PC-3 (cell line): ENCODE measurements around the gene CCR5AS.

Source experiments
- ATAC-seq: fragments of 200-7000 bp; cut with Tn5 transposase; 2 replicates; pipeline ENCODE4 v1.9.1; 2020; ENCODE audit warnings: mild to moderate bottlenecking, moderate library complexity
- BruUV-seq: library from RNA; stranded (reverse); fragments of 400-500 nt; replicated peaks from 2 replicates; lab custom pipeline; 2021; lab: Mats Ljungman, UMichigan
- CTCF ChIA-PET: fragments of 300-600 bp; sonication (Branson Sonifier 250); formaldehyde crosslinking; loops from one replicate; lab custom pipeline; 2022; ENCODE audit warnings: antibody characterized with exemption; lab: Charles Lee
- POLR2A ChIA-PET: fragments of 300-600 bp; sonication (Branson Sonifier 250); formaldehyde crosslinking; loops from one replicate; lab custom pipeline; 2022; ENCODE audit warnings: antibody characterized with exemption; ENCODE audit not compliant: unreplicated experiment; lab: Charles Lee
- DNase-seq: peaks from one replicate; pipeline ENCODE4 v3.0.0-alpha.2; 2015
- H2AFZ ChIP-seq: fragments of 300-600 bp; sonication (generic); 2 replicates; pipeline ENCODE4 v1.6.0; 2016; ENCODE audit warnings: antibody characterized with exemption, low read length
- H3F3A ChIP-seq: fragments of 300-600 bp; sonication (generic); one replicate; pipeline ENCODE4 v1.6.0; 2017; ENCODE audit warnings: antibody characterized with exemption, low read length, control low read depth, mild to moderate bottlenecking; ENCODE audit not compliant: unreplicated experiment
- H3K27ac ChIP-seq: fragments of 300-600 bp; sonication (generic); 2 replicates; pipeline ENCODE4 v1.5.1; 2016; ENCODE audit warnings: mild to moderate bottlenecking, low read length
- H3K27me3 ChIP-seq: fragments of 300-600 bp; sonication (generic); 2 replicates; pipeline ENCODE4 v1.6.1; 2016; ENCODE audit warnings: low read length, mixed read lengths
- H3K36me3 ChIP-seq: fragments of 300-600 bp; sonication (generic); 2 replicates; pipeline ENCODE4 v1.6.1; 2016; ENCODE audit warnings: low read depth, mixed run types, low read length, mixed read lengths
- H3K4me1 ChIP-seq: fragments of 300-600 bp; sonication (generic); 2 replicates; pipeline ENCODE4 v1.5.1; 2016; ENCODE audit warnings: low read length; ENCODE audit not compliant: insufficient read depth
- H3K4me2 ChIP-seq: fragments of 300-600 bp; sonication (generic); 2 replicates; pipeline ENCODE4 v1.6.0; 2016; ENCODE audit warnings: low read length
- H3K4me3 ChIP-seq: fragments of 300-600 bp; sonication (generic); 2 replicates; pipeline ENCODE4 v1.5.1; 2016; ENCODE audit warnings: mild to moderate bottlenecking, low read length, mixed read lengths
- H3K79me2 ChIP-seq: fragments of 300-600 bp; sonication (generic); 2 replicates; pipeline ENCODE4 v1.6.1; 2017; ENCODE audit warnings: low read length, mixed read lengths
- H3K9ac ChIP-seq: fragments of 300-600 bp; sonication (generic); 2 replicates; pipeline ENCODE4 v1.6.0; 2016; ENCODE audit warnings: mild to moderate bottlenecking, low read length
- H3K9me2 ChIP-seq: fragments of 300-600 bp; sonication (generic); replicated peaks from 2 replicates; pipeline ENCODE4 v1.6.1; 2016; ENCODE audit warnings: mixed run types, low read length, mixed read lengths
- H3K9me3 ChIP-seq: fragments of 300-600 bp; sonication (generic); 2 replicates; pipeline ENCODE4 v1.6.1; 2016; ENCODE audit warnings: low read length, mixed read lengths
- H4K20me1 ChIP-seq: fragments of 300-600 bp; sonication (generic); 2 replicates; pipeline ENCODE4 v1.6.1; 2016; ENCODE audit warnings: low read length, mixed read lengths
- CTCF ChIP-seq: fragments of 300-600 bp; sonication (generic); conservative IDR thresholded peaks from 2 replicates; pipeline ENCODE4 v1.5.1; 2017; ENCODE audit warnings: antibody characterized with exemption, low read depth, mild to moderate bottlenecking, low read length
- EZH2 ChIP-seq: fragments of 300-600 bp; sonication (generic); IDR thresholded peaks from one replicate; pipeline ENCODE4 v1.6.1; 2017; ENCODE audit warnings: antibody characterized with exemption, mild to moderate bottlenecking, low read length; ENCODE audit not compliant: unreplicated experiment
- EZH2phosphoT487 ChIP-seq: fragments of 300-600 bp; sonication (generic); IDR thresholded peaks from 2 replicates; pipeline ENCODE4 v1.6.1; 2018; ENCODE audit warnings: mild to moderate bottlenecking, antibody characterized with exemption, low read length, borderline replicate concordance
- intact Hi-C: fragments of 100-400 bp; cut with micrococcal nuclease; formaldehyde crosslinking; loops from 2 replicates; pipeline ENCODE4 v1.9.0; 2023

Gene CCR5AS

GRCh38 chr3:46409739-46410489 is 3.0 kb upstream of the CCR5AS start:
- no peak for ATAC-seq
- intact Hi-C loops = loop anchor here (5.0 kb wide), 1 partner anchor 282 kb away; the partner anchor contains the start of gene ALS2CL
- H3K27ac ChIP-seq = no peak overlapping the region
- no peaks in the 10 kb centered on the region for H3K9me3 ChIP-seq
- H3K4me3 ChIP-seq = no peak overlapping the region
- no peak overlapping the region for H3K4me2 ChIP-seq
- BruUV-seq = no TSS peak
- H3K36me3 ChIP-seq = no peaks in the 10 kb centered on the region
- no peak overlapping the region for H2AFZ ChIP-seq
- DNase-seq = no peak
- H3K9ac ChIP-seq = no peak overlapping the region
- no peaks in the 10 kb centered on the region for H3K9me2 ChIP-seq
- H4K20me1 ChIP-seq = no peaks in the 10 kb centered on the region
- H3K79me2 ChIP-seq = no peaks in the 10 kb centered on the region
- peaks cover 46% of the 10 kb centered on the region for H3K4me1 ChIP-seq
- TF ChIP-seq CTCF (no peak), EZH2phosphoT487 (no peak), EZH2 (no peak)
- H3K27me3 ChIP-seq = no peaks in the 10 kb centered on the region
- POLR2A ChIA-PET = no interaction called here
- H3F3A ChIP-seq = no peaks in the 10 kb centered on the region
- CTCF ChIA-PET = no interaction called here

GRCh38 chr3:46408853-46409252 is 2.0 kb upstream of the CCR5AS start:
- Histone ChIP-seq H3K9ac (no peak overlapping the region), H3K27me3 (no peaks in the 10 kb centered on the region), H3K9me3 (no peaks in the 10 kb centered on the region), H3K4me1 (peaks cover 48% of the 10 kb centered on the region), H3K27ac (no peak overlapping the region), H3K4me3 (peak overlapping the region; percentile 63; the same call in 1 of the 2 replicates), H3K9me2 (no peaks in the 10 kb centered on the region), H3K36me3 (no peaks in the 10 kb centered on the region), H3K79me2 (no peaks in the 10 kb centered on the region), H3F3A (no peaks in the 10 kb centered on the region), H4K20me1 (no peaks in the 10 kb centered on the region), H2AFZ (no peak overlapping the region), H3K4me2 (peak overlapping the region; percentile 86)
- no TSS peak for BruUV-seq
- ChIA-PET POLR2A (interaction anchor here (0.6 kb wide), 1 partner anchor 130 kb away, joined by 3 read pairs; no protein-coding TSS in a partner anchor), CTCF (no interaction called here)
- DNase-seq (no peak), ATAC-seq (no peak)
- TF ChIP-seq EZH2phosphoT487 (no peak), CTCF (no peak), EZH2 (no peak)
- intact Hi-C loops = loop anchor here (5.0 kb wide), 1 partner anchor 283 kb away; the partner anchor contains the start of gene ALS2CL

DNA sequence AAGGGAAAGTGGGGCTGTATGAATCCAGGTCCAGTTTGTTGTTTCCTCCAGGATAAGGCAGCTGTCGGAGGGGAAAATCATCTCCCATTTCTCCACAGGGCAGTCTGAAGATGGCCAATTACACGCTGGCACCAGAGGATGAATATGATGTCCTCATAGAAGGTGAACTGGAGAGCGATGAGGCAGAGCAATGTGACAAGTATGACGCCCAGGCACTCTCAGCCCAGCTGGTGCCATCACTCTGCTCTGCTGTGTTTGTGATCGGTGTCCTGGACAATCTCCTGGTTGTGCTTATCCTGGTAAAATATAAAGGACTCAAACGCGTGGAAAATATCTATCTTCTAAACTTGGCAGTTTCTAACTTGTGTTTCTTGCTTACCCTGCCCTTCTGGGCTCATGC is 1.1 kb upstream of the CCR5AS start:
- peak overlapping the region; percentile 86 for H3K4me2 ChIP-seq
- peaks cover 48% of the 10 kb centered on the region for H3K4me1 ChIP-seq
- peak overlapping the region; percentile 63 for H3K4me3 ChIP-seq
- no TSS peak for BruUV-seq
- DNase-seq = peak; percentile 24
- CTCF ChIA-PET = interaction anchor here (1.1 to 1.3 kb wide), 2 partner anchors 35 to 192 kb away, joined by 4 read pairs; no protein-coding TSS in a partner anchor
- H3K79me2 ChIP-seq = no peaks in the 10 kb centered on the region
- POLR2A ChIA-PET = interaction anchor here (0.6 kb wide), 1 partner anchor 412 kb away, joined by 3 read pairs; the partner anchor contains the start of gene FYCO1
- no peaks in the 10 kb centered on the region for H3K9me3 ChIP-seq
- H3K9ac ChIP-seq = peak overlapping the region; percentile 79
- no peaks in the 10 kb centered on the region for H4K20me1 ChIP-seq
- H2AFZ ChIP-seq = peak overlapping the region; percentile 74
- peak; percentile 11 for ATAC-seq
- H3F3A ChIP-seq = no peaks in the 10 kb centered on the region
- no peaks in the 10 kb centered on the region for H3K36me3 ChIP-seq
- intact Hi-C loops = loop anchor here (2.0 to 5.0 kb wide), 2 partner anchors 15 to 284 kb away; partner anchors contain the start of gene ALS2CL
- H3K9me2 ChIP-seq = no peaks in the 10 kb centered on the region
- H3K27me3 ChIP-seq = no peaks in the 10 kb centered on the region
- peak overlapping the region; percentile 95 for H3K27ac ChIP-seq
- TF ChIP-seq EZH2phosphoT487 (no peak), CTCF (no peak), EZH2 (no peak)
